Activated naive CD4-positive, alpha-beta T cell treated with anti-CD3 and anti-CD28 coated beads, Interleukin-2, amount 50 U/mL, for 72 hours (primary cell): ENCODE results near the gene COL16A1. TPM values are rescaled to one million over a fixed set of nuclear protein-coding genes. Genes with fewer than 3 reads are reported as not detected.

Experiments used
- ATAC-seq, 2 donors: fragments of 150-1000 bp; cut with Tn5 transposase; 2 replicates each; pipeline ENCODE4 v1.10.0; 2021; ENCODE audit warnings: mild to moderate bottlenecking in 2 of 2, moderate library complexity in 2 of 2
- DNase-seq, 2 donors: peaks; one replicate each; pipeline ENCODE4 v3.0.0; 2021 to 2022; ENCODE audit warnings: low spot score in 2 of 2
- H3K27ac Mint-ChIP-seq, 2 donors: one replicate each; pipeline ENCODE4 v1.8.0; 2022; ENCODE audit warnings: mild to moderate bottlenecking in 2 of 2, mixed read lengths in 2 of 2
- H3K36me3 Mint-ChIP-seq, 2 donors: one replicate each; pipeline ENCODE4 v1.8.0; 2022; ENCODE audit warnings: mixed read lengths in 2 of 2
- H3K9me3 Mint-ChIP-seq, 2 donors: one replicate each; pipeline ENCODE4 v1.8.0; 2022; ENCODE audit warnings: mixed read lengths in 2 of 2
- total RNA-seq, 2 donors: library from RNA; stranded (reverse); gene quantifications; one replicate each; pipeline ENCODE4 v1.2.3, GENCODE V29; 2022

COL16A1 gene
- total RNA-seq, 2 donors from 2014 or later: 0.21 TPM; not detected in 1

- DNase-seq: no peak
- Mint-ChIP-seq H3K36me3 (no peaks in the 10 kb centered on the region), H3K9me3 (no peaks in the 10 kb centered on the region), H3K27ac (no peak overlapping the region)
- no peak for ATAC-seq
Observed at GRCh38 chr1:31699341-31699891, 4.4 kb downstream of the COL16A1 start.

GRCh38 chr1:31697369-31697984 lies 6.3 kb downstream of the COL16A1 start:
- no peak for DNase-seq

DNA sequence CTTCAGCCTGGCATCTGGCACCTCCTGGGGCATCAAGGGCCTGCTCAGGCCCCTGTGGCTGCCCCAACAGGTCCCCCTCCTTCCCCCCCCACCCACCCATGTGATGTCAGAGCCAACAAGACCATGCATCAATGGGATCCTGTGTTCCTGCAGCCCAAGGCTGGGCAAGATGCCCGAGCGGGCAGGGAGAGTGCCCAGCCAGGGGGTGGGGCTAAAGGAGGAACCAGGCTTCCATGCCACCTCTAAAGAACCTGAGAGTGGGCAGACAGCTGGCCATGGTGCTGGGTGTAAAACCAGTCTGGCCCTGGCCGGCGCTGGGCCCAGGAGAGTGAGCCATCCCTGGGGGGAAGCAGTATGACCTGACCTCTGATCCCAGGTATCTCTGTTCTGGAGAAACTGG lies 7.6 kb downstream of the COL16A1 start:
- ATAC-seq (no peak), DNase-seq (no peak)
- Mint-ChIP-seq H3K36me3 (no peaks in the 10 kb centered on the region), H3K9me3 (no peaks in the 10 kb centered on the region), H3K27ac (no peak overlapping the region)

More at GRCh38 chr1:31697369-31697984, 6.3 kb downstream of the COL16A1 start:
- Mint-ChIP-seq H3K9me3 (no peaks in the 10 kb centered on the region), H3K27ac (no peak overlapping the region), H3K36me3 (no peaks in the 10 kb centered on the region)
- no peak for ATAC-seq

GRCh38 chr1:31695327-31695726 lies 8.5 kb downstream of the COL16A1 start:
- no peak for DNase-seq
- H3K36me3 Mint-ChIP-seq: no peaks in the 10 kb centered on the region
- H3K27ac Mint-ChIP-seq: no peak overlapping the region
- H3K9me3 Mint-ChIP-seq: no peaks in the 10 kb centered on the region
- ATAC-seq: no peak

DNA sequence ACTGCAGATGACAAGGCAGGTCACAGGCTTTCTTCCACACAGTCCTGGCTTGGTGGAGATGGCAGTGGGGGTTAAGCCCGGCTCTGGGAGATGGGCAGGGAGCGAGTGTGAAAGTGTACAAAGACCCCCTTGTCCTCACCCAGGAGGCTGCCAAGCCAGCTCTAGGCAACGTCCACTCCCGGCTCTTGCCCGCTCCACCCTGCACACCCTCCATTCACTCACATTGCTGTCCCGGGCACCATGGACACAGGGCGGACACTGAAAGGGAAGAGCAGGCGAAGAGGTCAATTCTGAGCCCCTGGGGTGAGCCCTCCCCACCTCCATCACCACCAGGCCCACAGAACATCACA lies 8.9 kb downstream of the COL16A1 start:
- DNase-seq (no peak), ATAC-seq (no peak)
- no peak overlapping the region for H3K27ac Mint-ChIP-seq
- H3K36me3 Mint-ChIP-seq: no peaks in the 10 kb centered on the region
- no peaks in the 10 kb centered on the region for H3K9me3 Mint-ChIP-seq

GRCh38 chr1:31694069-31694963 lies 9.5 kb downstream of the COL16A1 start:
- H3K36me3 Mint-ChIP-seq: no peaks in the 10 kb centered on the region
- no peak for DNase-seq
- H3K27ac Mint-ChIP-seq: no peak overlapping the region
- no peak for ATAC-seq
- H3K9me3 Mint-ChIP-seq: no peaks in the 10 kb centered on the region

GRCh38 chr1:31693231-31693630 lies 10.6 kb downstream of the COL16A1 start:
- ATAC-seq: no peak
- no peaks in the 10 kb centered on the region for H3K9me3 Mint-ChIP-seq
- H3K27ac Mint-ChIP-seq: no peak overlapping the region
- no peaks in the 10 kb centered on the region for H3K36me3 Mint-ChIP-seq
- DNase-seq: no peak

DNA sequence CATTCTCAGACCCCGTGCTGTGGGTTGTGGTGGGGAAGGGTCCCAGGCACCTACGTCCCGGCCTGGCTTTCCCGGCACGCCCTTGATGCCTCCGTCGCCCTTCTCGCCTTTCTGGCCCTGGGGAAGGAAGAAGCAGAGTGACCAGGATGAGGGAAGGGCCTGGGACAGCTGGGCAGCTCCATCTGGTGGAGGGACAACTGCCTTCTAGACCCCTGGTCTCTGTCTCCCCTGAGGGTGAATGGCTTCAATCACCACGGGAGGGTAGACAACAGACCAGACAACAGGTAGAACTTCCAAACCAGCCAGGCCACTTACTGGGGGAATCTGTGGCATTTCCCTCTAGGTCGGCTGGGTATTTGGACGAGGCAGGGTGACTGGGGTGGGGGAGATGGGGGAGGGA lies 11.9 kb downstream of the COL16A1 start:
- ATAC-seq: no peak
- Mint-ChIP-seq H3K9me3 (no peaks in the 10 kb centered on the region), H3K27ac (no peak overlapping the region), H3K36me3 (no peaks in the 10 kb centered on the region)
- no peak for DNase-seq

DNA sequence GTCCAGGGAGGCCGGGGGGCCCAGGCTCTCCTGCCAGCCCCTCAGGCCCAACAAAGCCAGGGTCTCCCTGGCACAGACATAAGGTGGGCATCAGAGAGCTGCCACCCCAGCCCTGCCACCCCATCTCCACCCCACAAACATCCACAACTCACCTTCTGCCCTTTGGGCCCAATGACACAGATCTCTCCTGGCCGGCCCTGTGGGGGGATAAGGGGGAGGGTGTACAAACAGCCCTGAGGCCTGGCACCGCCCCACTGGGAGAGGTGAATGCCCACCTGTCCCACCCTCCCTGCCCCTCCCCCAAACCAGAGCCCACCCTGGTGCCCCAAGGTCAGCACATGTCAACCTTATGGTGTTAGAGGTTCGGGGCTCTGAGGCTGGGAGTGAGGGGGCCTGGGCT lies 12.4 kb downstream of the COL16A1 start:
- Mint-ChIP-seq H3K36me3 (no peaks in the 10 kb centered on the region), H3K9me3 (no peaks in the 10 kb centered on the region), H3K27ac (no peak overlapping the region)
- DNase-seq (no peak), ATAC-seq (no peak)

DNA sequence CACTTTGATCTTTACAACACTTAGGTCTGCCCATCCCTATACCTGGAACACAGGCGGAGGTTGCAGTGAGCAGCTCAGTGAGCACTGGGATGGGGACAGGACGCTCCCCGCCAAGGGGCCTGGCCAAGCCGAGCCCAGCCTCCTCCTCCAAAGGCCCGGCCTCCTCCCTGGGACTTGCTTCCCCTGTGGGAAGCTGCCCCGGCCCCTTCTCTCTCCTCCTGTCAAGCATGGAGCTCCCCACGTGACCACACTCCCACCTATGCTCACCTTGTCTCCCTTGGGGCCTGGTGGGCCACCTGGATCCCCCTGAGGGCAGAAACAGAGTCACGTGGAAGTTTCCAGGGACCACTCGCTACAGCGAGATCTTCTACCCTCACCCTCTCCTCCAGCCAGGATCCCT lies 12.9 kb downstream of the COL16A1 start:
- no peaks in the 10 kb centered on the region for H3K9me3 Mint-ChIP-seq
- DNase-seq (no peak), ATAC-seq (no peak)
- H3K36me3 Mint-ChIP-seq: no peaks in the 10 kb centered on the region
- peak overlapping the region in 1 of 2 donors; percentile 65 for H3K27ac Mint-ChIP-seq

DNA sequence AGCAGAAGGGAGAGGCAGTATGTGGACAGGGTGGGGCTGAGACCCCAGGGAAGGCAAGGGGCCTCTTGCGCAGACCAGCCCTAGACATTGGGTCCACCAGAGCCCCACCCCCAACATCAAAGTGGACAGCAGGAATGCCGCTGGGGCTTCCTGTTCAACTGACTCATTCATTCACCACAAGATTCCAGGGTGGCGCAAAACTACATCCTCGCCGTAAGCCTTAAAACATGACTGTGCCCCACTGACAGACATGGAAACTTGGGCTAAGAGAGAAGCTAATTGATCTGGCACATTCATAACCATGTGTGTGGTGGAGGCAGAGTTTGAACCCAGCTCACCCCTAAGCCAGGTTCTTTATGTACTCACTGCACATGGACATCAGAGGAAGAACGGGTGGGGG lies 14.0 kb downstream of the COL16A1 start:
- H3K27ac Mint-ChIP-seq: no peak overlapping the region
- H3K36me3 Mint-ChIP-seq: no peaks in the 10 kb centered on the region
- ATAC-seq (no peak), DNase-seq (no peak)
- no peaks in the 10 kb centered on the region for H3K9me3 Mint-ChIP-seq

- no peak for DNase-seq
- H3K36me3 Mint-ChIP-seq: no peaks in the 10 kb centered on the region
- H3K27ac Mint-ChIP-seq: no peak overlapping the region
- ATAC-seq: no peak
- H3K9me3 Mint-ChIP-seq: no peaks in the 10 kb centered on the region
Observed at GRCh38 chr1:31689379-31689778, 14.4 kb downstream of the COL16A1 start.

- Mint-ChIP-seq H3K27ac (no peak overlapping the region), H3K36me3 (no peaks in the 10 kb centered on the region), H3K9me3 (no peaks in the 10 kb centered on the region)
- ATAC-seq (no peak), DNase-seq (no peak)
Observed at GRCh38 chr1:31688233-31688918, 15.4 kb downstream of the COL16A1 start.

- no peak for DNase-seq
- H3K9me3 Mint-ChIP-seq: no peaks in the 10 kb centered on the region
- no peak for ATAC-seq
- H3K27ac Mint-ChIP-seq: no peak overlapping the region
- H3K36me3 Mint-ChIP-seq: no peaks in the 10 kb centered on the region
Observed at GRCh38 chr1:31687601-31688000, 16.2 kb downstream of the COL16A1 start.

DNA sequence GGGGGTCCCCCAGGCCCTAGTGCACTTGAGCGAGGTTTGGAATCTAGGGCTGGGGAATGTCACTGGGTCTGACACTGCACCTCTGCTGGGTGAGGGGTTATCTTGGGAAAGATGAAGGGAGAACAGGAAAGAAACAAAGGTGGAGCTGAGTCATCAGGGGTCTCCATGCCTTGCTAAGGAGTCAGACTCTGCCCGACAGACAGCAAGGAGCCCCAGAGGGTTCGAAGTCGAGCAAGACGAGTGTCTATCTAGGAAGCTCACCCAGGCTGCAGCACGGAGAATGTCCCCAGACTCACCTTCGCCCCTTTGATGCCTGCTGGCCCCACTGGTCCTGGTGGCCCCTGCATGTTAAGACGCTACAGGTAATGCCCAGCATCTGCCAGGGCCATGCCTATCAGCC lies 18.0 kb downstream of the COL16A1 start:
- H3K27ac Mint-ChIP-seq: no peak overlapping the region
- DNase-seq (no peak), ATAC-seq (no peak)
- H3K36me3 Mint-ChIP-seq: no peaks in the 10 kb centered on the region
- H3K9me3 Mint-ChIP-seq: no peaks in the 10 kb centered on the region

DNA sequence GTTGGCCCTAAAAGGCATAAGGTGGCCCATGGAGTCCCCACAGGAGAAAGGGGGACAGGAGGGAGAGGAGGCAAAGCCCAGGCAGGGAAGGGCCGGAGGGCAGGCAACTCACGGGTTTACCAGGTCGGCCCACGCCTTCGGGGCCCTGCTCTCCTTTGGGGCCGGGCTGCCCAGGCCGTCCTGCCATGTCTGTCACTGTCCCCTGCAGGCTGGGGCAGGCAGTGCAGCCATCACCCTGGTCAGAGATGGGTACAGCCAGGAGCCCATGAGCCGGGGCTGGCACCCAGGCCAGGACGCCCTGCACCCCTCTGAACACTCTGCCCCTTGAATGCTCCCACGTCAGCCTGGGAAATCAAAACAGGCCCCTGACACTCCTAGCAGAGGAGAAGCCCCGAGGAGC lies 19.8 kb downstream of the COL16A1 start:
- no peaks in the 10 kb centered on the region for H3K36me3 Mint-ChIP-seq
- H3K27ac Mint-ChIP-seq: no peak overlapping the region
- ATAC-seq (peak in 1 of 2 donors; percentile 68), DNase-seq (no peak)
- H3K9me3 Mint-ChIP-seq: no peaks in the 10 kb centered on the region

DNA sequence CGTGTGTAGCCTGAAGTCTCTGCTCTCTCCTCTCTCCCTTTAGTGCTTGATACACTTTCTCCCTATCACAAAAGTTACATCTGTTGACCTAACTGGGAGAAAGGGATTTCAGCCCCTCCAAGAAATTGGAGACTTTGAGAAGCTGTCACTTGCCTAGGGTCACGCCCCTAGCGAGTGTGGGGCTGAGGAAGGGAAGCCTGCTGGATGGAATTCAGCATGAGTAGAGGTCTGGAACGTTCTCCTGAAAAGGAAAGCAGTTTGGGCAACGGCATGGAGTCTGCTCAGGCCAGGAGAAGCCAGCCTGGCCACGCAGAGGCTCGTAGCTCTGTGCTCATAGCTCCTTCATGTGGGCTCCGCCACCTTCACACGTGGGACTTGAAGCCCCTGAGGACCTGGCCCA lies 22.4 kb downstream of the COL16A1 start:
- Mint-ChIP-seq H3K36me3 (no peaks in the 10 kb centered on the region), H3K9me3 (no peaks in the 10 kb centered on the region), H3K27ac (no peak overlapping the region)
- no peak for ATAC-seq
- no peak for DNase-seq
